ENCODE measurements around the gene NRDE2.

DNA sequence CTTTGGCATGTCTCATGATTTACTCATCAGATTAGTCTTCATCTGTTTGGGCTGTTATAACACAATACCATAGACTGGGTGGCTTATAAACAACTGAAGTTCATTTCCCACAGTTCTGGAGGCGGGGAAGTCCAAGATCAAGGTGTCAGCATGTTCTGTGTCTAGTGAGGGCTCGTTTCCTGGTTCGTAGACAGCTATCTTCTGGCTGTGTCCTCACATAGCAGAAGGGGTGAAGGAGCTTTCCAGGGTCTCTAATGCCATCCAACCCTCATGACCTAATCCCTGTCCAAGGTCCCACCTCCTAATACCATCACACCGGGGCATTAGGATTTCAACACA, 30.8 kb upstream of the NRDE2 start:
- no peak for TF ChIP-seq POLR2AphosphoS5 (IDR thresholded peaks at IDR 0.05; ENCODE audit: low read depth)
- TF ChIP-seq, protein P1, sequence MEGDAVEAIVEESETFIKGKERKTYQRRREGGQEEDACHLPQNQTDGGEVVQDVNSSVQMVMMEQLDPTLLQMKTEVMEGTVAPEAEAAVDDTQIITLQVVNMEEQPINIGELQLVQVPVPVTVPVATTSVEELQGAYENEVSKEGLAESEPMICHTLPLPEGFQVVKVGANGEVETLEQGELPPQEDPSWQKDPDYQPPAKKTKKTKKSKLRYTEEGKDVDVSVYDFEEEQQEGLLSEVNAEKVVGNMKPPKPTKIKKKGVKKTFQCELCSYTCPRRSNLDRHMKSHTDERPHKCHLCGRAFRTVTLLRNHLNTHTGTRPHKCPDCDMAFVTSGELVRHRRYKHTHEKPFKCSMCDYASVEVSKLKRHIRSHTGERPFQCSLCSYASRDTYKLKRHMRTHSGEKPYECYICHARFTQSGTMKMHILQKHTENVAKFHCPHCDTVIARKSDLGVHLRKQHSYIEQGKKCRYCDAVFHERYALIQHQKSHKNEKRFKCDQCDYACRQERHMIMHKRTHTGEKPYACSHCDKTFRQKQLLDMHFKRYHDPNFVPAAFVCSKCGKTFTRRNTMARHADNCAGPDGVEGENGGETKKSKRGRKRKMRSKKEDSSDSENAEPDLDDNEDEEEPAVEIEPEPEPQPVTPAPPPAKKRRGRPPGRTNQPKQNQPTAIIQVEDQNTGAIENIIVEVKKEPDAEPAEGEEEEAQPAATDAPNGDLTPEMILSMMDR (IDR thresholded peaks at IDR 0.05; ENCODE audit: insufficient read depth, low read length): no peak

All from HL-60 (cell line).